ENCODE results near the gene POLN.

GRCh38 chr4:2075171-2075986, 166.5 kb downstream of the POLN start:
- TF ChIP-seq POLR2A (IDR thresholded peaks at IDR 0.05) (no peak), CTCF (IDR thresholded peaks at IDR 0.05) (no peak)
